Hematopoietic multipotent progenitor cell (in vitro differentiated cells): ENCODE data around the gene LCTL. TPM values are rescaled to one million over a fixed set of nuclear protein-coding genes. Genes with fewer than 3 reads are reported as not detected.
"Not testable (repeated sequence)": the region's sequence is repeated elsewhere in the genome, so short reads cannot be mapped to it uniquely, and the experiment has no call there.

ENCODE experiments used
- DNase-seq, 3 donors: peaks; one replicate each; pipeline ENCODE4 v3.0.0-alpha.2; 2011 to 2015; ENCODE audit warnings: low read depth in 2 of 3, low spot score in 2 of 3
- small RNA-seq: library from RNA; depleted of rRNA; stranded (forward); fragments of <200 nt; gene quantifications from one replicate; pipeline ENCODE3, GENCODE V24; 2012
- total RNA-seq: library from RNA; depleted of rRNA; stranded (reverse); fragments of >200 nt; gene quantifications from one replicate; pipeline ENCODE4 v1.2.3, GENCODE V29; 2012

LCTL gene
- total RNA-seq, 1 donor = not detected

DNA sequence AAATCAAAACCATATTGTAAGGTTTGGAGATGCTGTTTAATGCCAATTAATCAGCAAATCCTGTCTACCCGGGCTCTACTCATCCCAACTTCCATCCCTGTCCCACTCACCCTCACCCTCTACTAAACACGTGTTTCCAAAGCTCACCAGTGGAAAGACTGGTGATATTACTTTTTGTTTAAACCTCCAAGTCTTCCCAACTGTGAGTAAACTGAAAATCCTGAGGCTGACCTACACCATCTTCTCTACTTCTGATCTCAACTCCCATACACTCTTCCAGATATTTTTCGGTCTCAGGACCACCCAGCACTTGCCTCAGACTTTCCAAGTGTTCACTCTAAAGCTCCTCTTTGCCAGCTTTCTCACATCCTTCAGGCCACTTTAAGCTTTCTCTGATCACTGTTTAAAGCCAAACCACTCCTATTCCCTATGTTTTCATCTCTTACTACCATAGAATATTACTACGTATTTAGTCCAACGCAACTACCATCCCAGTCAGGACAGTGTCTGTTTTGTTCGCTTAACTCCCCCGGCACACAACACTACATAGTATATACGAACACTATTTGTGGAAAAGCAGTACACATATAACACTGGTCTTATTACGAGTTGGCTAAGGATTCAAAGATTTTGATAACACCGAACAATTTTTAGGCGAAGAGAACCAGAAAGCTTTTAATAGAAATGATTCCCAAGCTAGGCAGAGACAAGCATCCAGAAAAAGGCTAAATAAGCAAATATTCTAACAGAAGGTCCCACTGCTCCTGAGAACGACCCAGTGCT lies 61.8 kb downstream of the LCTL start:
- no peak for DNase-seq

DNA sequence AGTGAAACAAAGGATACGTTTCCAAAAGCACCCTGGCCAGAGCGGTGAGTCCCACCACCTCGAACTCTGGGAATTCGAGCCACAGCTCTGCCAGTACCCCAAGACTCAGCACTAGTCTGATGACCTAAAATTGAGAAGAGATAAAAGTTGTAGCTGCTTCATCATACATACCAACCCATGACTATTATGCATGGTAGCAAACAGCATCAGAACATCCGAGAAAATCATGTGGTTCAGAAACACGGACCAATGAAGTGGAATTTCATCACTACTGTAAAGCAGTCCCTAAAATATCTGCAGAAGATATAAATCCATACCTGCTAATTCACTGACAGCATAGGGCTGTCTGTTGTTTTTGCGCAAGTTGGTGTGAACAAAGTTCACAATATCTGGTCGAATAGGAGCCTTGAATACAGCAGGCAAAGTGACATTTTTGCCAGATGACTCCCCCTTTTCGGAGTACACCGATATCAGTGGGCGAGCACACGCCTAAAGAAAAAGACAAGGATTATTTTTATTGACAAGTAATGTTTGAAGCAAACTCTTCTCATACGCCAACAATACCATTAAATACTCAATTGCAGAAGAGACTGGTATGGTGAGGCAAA lies 62.7 kb downstream of the LCTL start:
- not testable (repeated sequence) for DNase-seq

DNA sequence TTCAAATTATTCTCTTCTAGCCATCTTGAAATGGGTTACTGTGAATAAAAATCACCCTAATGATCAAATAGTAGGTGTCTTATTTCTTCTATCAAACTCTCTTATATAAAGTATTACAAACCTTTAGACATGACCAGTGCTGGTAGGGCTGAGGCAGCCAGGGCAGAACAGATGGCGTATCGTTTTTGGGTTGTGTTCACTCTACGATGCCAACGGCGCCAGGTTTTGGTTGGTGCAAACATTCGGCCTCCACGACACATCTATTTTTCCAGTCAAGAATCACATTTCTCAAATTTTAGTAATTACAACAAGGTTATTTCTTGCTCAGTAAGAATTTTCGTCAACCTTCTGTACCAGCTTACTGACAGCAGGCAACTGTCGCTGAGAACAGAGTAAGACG lies 63.3 kb downstream of the LCTL start:
- no peak for DNase-seq

DNA sequence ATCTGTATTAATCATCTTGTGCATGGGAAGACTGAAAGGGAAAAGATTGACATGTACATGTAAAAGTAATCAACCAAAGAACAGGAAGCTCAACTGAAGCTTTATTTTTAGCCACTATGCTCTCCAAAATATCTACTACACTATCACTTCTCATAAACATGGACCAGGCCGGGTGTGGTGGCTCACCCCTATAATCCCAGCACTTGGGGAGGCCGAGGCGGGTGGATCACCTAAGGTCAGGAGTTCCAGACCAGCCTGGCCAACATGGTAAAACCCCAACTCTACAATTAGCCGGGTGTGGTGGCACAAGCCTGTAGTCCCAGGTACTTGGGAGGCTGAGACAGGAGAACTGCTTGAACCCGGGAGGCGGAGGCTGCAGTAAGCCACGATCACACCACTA lies 65.5 kb downstream of the LCTL start:
- not testable (repeated sequence) for DNase-seq

DNA sequence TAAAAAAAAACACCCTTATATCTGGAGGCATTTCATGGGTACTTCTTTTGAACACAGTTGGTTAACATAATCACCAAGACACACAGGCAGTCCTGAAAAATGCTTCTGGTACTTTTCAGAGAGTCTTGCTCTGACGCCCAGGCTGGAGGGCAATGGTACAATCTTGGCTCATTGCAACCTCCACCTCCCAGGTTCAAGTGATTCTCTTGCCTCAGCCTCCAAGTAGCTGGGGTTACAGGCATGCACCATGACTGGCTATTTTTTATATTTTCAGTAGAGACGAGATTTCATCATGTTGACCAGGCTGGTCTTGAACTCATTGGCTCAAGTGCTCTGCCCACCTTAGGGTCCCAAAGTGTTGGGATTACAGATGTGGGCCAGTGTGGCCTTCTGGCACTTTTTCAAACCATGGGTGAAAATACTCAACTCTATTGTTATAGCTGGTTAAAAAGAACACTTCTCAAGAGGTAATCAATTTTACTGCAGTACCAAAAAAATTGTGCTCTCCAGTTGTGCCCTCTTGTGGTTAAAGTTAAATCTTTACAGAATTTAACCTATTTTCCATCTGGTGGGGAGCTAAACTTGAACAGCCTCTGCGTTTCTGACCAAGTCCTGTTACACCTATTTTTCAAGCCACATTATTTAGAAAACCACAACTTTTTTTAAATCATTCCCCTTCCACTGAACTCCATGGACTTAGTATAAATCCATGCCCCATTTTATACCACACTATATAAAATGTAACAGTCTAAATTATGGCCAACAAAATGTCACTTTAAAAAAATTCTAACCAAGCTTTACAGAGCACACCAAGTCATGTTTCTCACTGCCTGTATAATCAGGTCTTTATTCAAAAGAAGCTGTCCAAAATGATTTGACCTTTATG lies 67.1 kb downstream of the LCTL start:
- peak in 2 of 3 donors; percentile 43 to 75 for DNase-seq

Small RNA genes within 50 kb of the gene (small RNA-seq; reads per million reads assigned to genes)
- gene RF01159 (not detected), gene SNORD16 (not detected), gene SNORD18A (not detected), gene SNORD18B (not detected), gene SNORD18C (not detected)

Other genes with a start within 250 kb of the LCTL start
- gene TIPIN, start 209.3 kb downstream of the LCTL start, total RNA-seq = 4.0 TPM
- 12.9 TPM for gene MAP2K1, start 179.1 kb downstream of the LCTL start, total RNA-seq
- gene SNAPC5, start 68.2 kb downstream of the LCTL start, total RNA-seq = 15.6 TPM
- gene RPL4, start 61.1 kb downstream of the LCTL start, total RNA-seq = 9,045 TPM
- 4.8 TPM for gene ZWILCH, start 60.7 kb downstream of the LCTL start, total RNA-seq
- gene SMAD6, start 136.2 kb upstream of the LCTL start, total RNA-seq = 3.2 TPM